CD4-positive, alpha-beta memory T cell (primary cell): Measurements from ENCODE around the gene NEBL. TPM values are rescaled to one million over a fixed set of nuclear protein-coding genes. Genes with fewer than 3 reads are reported as not detected.

Experiments used
- CTCF ChIA-PET: fragments of 350-600 bp; sonication (Branson Sonifier 250); formaldehyde crosslinking; loops from one replicate; lab custom pipeline; 2021; ENCODE audit warnings: inconsistent platforms; ENCODE audit not compliant: partially characterized antibody; lab: Charles Lee
- POLR2A ChIA-PET: fragments of 350-600 bp; sonication (Branson Sonifier 250); formaldehyde crosslinking; loops from one replicate; lab custom pipeline; 2021; ENCODE audit not compliant: partially characterized antibody; lab: Charles Lee
- DNase-seq, 5 donors: peaks; one replicate each; pipeline versions ENCODE4 v3.0.0 to v3.0.0-alpha.2; 2020 to 2022; ENCODE audit warnings: mixed read lengths in 1 of 5
- H3K27ac ChIP-seq: one replicate; pipeline ENCODE4 v1.7.0; 2013; ENCODE audit warnings: low read depth, low read length
- H3K27me3 ChIP-seq: 2 replicates; pipeline ENCODE4 v1.7.0; 2013; ENCODE audit warnings: mild to moderate bottlenecking, low read length, moderate library complexity; ENCODE audit not compliant: insufficient read depth
- H3K36me3 ChIP-seq: 2 replicates; pipeline ENCODE4 v1.7.0; 2013; ENCODE audit warnings: mild to moderate bottlenecking, low read length, moderate library complexity; ENCODE audit not compliant: insufficient read depth
- H3K4me1 ChIP-seq: 2 replicates; pipeline ENCODE4 v1.7.0; 2013; ENCODE audit warnings: mild to moderate bottlenecking, low read length, moderate library complexity; ENCODE audit not compliant: insufficient read depth
- H3K4me3 ChIP-seq, 2 donors: one replicate each; pipeline ENCODE4 v1.7.0; 2013; ENCODE audit warnings: low read length in 2 of 2, mild to moderate bottlenecking in 1 of 2
- H3K9me3 ChIP-seq, 2 donors: one replicate each; pipeline ENCODE4 v1.7.0; 2013; ENCODE audit warnings: low read length in 2 of 2, control low read depth in 1 of 2; ENCODE audit not compliant: control insufficient read depth in 1 of 2
- H3K27ac Mint-ChIP-seq, 7 donors: one replicate each; pipeline ENCODE4 v1.8.0; 2020 to 2021; ENCODE audit warnings: mixed read lengths in 7 of 7, mild to moderate bottlenecking in 6 of 7, inconsistent platforms in 3 of 7, moderate library complexity in 3 of 7
- H3K27me3 Mint-ChIP-seq, 2 donors: one replicate each; pipeline ENCODE4 v1.8.0; 2020 to 2021; ENCODE audit warnings: mixed read lengths in 2 of 2
- H3K36me3 Mint-ChIP-seq, 2 donors: one replicate each; pipeline ENCODE4 v1.8.0; 2020 to 2021; ENCODE audit warnings: mixed read lengths in 2 of 2, inconsistent platforms in 1 of 2, mild to moderate bottlenecking in 1 of 2
- H3K4me1 Mint-ChIP-seq, 4 donors: one replicate each; pipeline ENCODE4 v1.8.0; 2020 to 2021; ENCODE audit warnings: mixed read lengths in 4 of 4, mild to moderate bottlenecking in 1 of 4
- H3K4me3 Mint-ChIP-seq, 8 donors: one replicate each; pipeline ENCODE4 v1.8.0; 2020 to 2021; ENCODE audit warnings: mixed read lengths in 8 of 8, mild to moderate bottlenecking in 7 of 8, moderate library complexity in 6 of 8, inconsistent platforms in 3 of 8
- H3K9me3 Mint-ChIP-seq, 8 donors: one replicate each; pipeline ENCODE4 v1.8.0; 2020 to 2021; ENCODE audit warnings: mixed read lengths in 8 of 8, mild to moderate bottlenecking in 5 of 8, inconsistent platforms in 3 of 8, moderate library complexity in 1 of 8
- intact Hi-C: fragments of 100-400 bp; cut with micrococcal nuclease; formaldehyde crosslinking; loops from one replicate; pipeline ENCODE4 v1.15.1; 2023
- polyA plus RNA-seq, 2 donors: library from polyadenylated mRNA; unstranded; fragments of 300-500 nt; fragmentation: Illumina TruSeq; gene quantifications; one replicate each; pipeline ENCODE4 v1.2.3, GENCODE V29; 2021
- total RNA-seq, 2 experiments: library from RNA; stranded (reverse); gene quantifications; one replicate each; pipeline ENCODE4 v1.2.3, GENCODE V29; 2021

The NEBL gene
- total and polyA plus RNA-seq, 4 experiments from 2014 or later = not detected

DNA sequence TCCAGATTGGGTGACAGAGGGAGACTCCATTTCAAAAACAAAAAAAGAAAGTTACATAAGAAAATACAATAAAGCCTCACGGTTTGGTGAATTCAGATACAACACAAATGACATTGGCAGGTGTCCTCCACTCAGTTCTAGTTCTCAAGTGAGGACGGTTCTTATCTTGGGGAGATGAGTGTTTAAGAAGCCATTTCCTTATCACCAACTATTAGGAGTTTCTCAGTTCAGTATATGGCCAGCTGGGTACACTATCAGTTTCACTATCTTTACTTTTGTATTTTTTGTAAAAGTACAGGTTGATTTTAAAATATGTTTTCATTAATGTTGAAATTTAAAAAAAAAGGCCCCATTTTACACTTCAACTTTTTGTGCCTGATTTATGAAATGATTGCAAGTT, 36.6 kb upstream of the NEBL start:
- no peaks in the 10 kb centered on the region for H3K27me3 ChIP-seq
- no peak overlapping the region for H3K4me3 ChIP-seq
- ChIA-PET POLR2A (no interaction called here), CTCF (no interaction called here)
- Mint-ChIP-seq H3K4me1 (no peaks in the 10 kb centered on the region), H3K27ac (no peak overlapping the region), H3K27me3 (no peaks in the 10 kb centered on the region), H3K4me3 (no peak overlapping the region), H3K36me3 (no peaks in the 10 kb centered on the region), H3K9me3 (peaks cover 0 to 4% (median 2%) of the 10 kb centered on the region in 8 donors)
- intact Hi-C loops = no loop called here
- no peaks in the 10 kb centered on the region for H3K9me3 ChIP-seq
- DNase-seq = no peak
- no peaks in the 10 kb centered on the region for H3K36me3 ChIP-seq
- H3K4me1 ChIP-seq = no peaks in the 10 kb centered on the region
- no peak overlapping the region for H3K27ac ChIP-seq

GRCh38 chr10:20932606-20933126, 35.6 kb upstream of the NEBL start:
- ChIA-PET POLR2A (no interaction called here), CTCF (no interaction called here)
- Mint-ChIP-seq H3K27me3 (no peaks in the 10 kb centered on the region), H3K4me1 (no peaks in the 10 kb centered on the region), H3K9me3 (peaks cover 0 to 4% (median 2%) of the 10 kb centered on the region in 8 donors), H3K4me3 (no peak overlapping the region), H3K36me3 (no peaks in the 10 kb centered on the region), H3K27ac (no peak overlapping the region)
- Histone ChIP-seq H3K36me3 (no peaks in the 10 kb centered on the region), H3K4me3 (no peak overlapping the region), H3K27me3 (no peaks in the 10 kb centered on the region), H3K4me1 (no peaks in the 10 kb centered on the region), H3K9me3 (no peaks in the 10 kb centered on the region), H3K27ac (no peak overlapping the region)
- intact Hi-C loops = no loop called here
- no peak for DNase-seq

DNA sequence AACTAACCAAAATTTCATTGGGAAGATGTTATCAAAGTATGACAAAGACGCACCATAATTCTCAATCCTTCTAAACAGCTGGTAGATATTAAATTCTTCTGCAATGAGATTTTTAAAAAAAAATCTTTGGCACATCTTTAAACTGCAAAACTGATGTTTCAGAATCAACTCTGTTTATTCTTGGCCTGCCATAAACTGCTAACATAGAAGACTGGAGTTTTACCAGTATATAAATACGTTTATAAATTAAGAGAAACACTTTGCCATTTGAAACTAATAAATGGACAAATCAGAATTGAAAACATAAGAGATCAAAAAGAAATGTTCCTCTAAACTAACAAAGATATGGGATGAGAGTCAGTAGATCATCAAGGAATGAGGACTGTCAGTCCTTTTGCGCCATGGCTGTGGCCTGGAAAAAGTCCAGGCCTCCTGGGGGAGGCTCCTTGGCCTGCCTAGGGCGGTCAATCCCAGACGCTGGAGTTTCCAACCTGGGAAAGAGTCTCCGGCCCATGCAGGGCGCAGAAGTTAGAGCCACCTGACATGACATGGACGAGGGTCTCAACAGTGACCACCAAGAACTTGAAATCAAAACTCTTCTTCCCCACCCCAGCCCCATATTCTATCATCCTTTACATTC, 34.2 kb upstream of the NEBL start:
- no peaks in the 10 kb centered on the region for H3K4me1 Mint-ChIP-seq
- Histone ChIP-seq H3K4me3 (no peak overlapping the region), H3K27me3 (no peaks in the 10 kb centered on the region), H3K9me3 (no peaks in the 10 kb centered on the region), H3K27ac (no peak overlapping the region), H3K4me1 (no peaks in the 10 kb centered on the region), H3K36me3 (no peaks in the 10 kb centered on the region)
- CTCF ChIA-PET = no interaction called here
- no peaks in the 10 kb centered on the region for H3K27me3 Mint-ChIP-seq
- intact Hi-C loops = no loop called here
- peaks cover 0 to 4% (median under 1%) of the 10 kb centered on the region in 8 donors for H3K9me3 Mint-ChIP-seq
- no peak overlapping the region for H3K27ac Mint-ChIP-seq
- no peak overlapping the region for H3K4me3 Mint-ChIP-seq
- DNase-seq = no peak
- POLR2A ChIA-PET = no interaction called here
- H3K36me3 Mint-ChIP-seq = no peaks in the 10 kb centered on the region

GRCh38 chr10:20927456-20927855, 30.3 kb upstream of the NEBL start:
- no peaks in the 10 kb centered on the region for H3K27me3 Mint-ChIP-seq
- no peak overlapping the region for H3K4me3 Mint-ChIP-seq
- no peaks in the 10 kb centered on the region for H3K4me1 Mint-ChIP-seq
- Histone ChIP-seq H3K9me3 (no peaks in the 10 kb centered on the region), H3K4me3 (no peak overlapping the region), H3K27ac (no peak overlapping the region), H3K27me3 (no peaks in the 10 kb centered on the region), H3K36me3 (no peaks in the 10 kb centered on the region), H3K4me1 (no peaks in the 10 kb centered on the region)
- intact Hi-C loops = no loop called here
- no peak for DNase-seq
- H3K27ac Mint-ChIP-seq = no peak overlapping the region
- ChIA-PET CTCF (no interaction called here), POLR2A (no interaction called here)
- H3K9me3 Mint-ChIP-seq = peaks cover 0 to 4% (median 1%) of the 10 kb centered on the region in 8 donors
- no peaks in the 10 kb centered on the region for H3K36me3 Mint-ChIP-seq

DNA sequence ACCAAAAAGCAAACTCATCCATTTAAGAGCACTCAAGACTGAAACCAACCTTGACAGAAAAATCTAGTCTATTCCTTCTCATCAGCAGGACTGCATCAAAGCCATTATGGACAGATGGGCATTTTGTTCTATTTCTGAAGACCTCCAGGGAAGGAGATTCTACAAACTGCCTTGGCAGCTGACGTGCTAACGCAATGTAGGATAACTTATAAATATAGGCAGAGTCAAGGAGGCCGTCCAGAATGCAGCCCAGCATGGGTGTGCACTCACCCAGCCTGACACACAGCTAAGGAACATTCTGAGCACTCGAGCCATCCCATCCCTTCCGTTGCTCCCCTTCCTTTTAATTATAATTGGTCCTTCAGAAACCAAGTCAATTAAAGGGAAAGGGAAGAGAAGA, 25.3 kb upstream of the NEBL start:
- Histone ChIP-seq H3K27ac (no peak overlapping the region), H3K36me3 (no peaks in the 10 kb centered on the region), H3K9me3 (no peaks in the 10 kb centered on the region), H3K4me1 (no peaks in the 10 kb centered on the region), H3K4me3 (no peak overlapping the region), H3K27me3 (no peaks in the 10 kb centered on the region)
- DNase-seq = no peak
- Mint-ChIP-seq H3K4me3 (no peak overlapping the region), H3K4me1 (no peaks in the 10 kb centered on the region), H3K9me3 (peaks cover 0 to 2% (median 0%) of the 10 kb centered on the region in 8 donors), H3K27me3 (no peaks in the 10 kb centered on the region), H3K36me3 (no peaks in the 10 kb centered on the region), H3K27ac (no peak overlapping the region)
- ChIA-PET CTCF (no interaction called here), POLR2A (no interaction called here)
- intact Hi-C loops = no loop called here

DNA sequence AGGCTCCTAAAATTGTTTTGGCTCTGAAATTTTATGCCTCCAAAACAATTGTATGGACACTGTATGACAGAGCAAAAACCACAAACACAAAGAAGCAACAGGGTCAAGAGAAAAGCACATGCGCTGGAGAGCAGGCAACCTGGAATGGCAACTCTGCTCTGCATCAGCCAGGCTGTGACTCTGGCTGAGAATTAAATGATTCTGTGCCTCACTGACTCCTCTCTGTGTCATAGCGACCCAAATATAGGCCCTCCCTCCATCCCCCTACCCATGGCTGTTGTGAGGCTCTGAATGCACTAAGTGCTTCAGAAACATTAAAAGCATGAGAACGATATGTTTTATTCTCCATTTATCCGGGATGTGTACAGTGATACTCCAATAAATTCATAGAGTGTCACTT, 24.9 kb upstream of the NEBL start:
- H3K36me3 Mint-ChIP-seq = no peaks in the 10 kb centered on the region
- H3K36me3 ChIP-seq = no peaks in the 10 kb centered on the region
- H3K9me3 ChIP-seq = no peaks in the 10 kb centered on the region
- CTCF ChIA-PET = no interaction called here
- H3K4me3 Mint-ChIP-seq = no peak overlapping the region
- peaks cover 0 to 2% (median 0%) of the 10 kb centered on the region in 8 donors for H3K9me3 Mint-ChIP-seq
- no peak overlapping the region for H3K4me3 ChIP-seq
- H3K4me1 ChIP-seq = no peaks in the 10 kb centered on the region
- DNase-seq = no peak
- H3K27ac ChIP-seq = no peak overlapping the region
- POLR2A ChIA-PET = no interaction called here
- no peak overlapping the region for H3K27ac Mint-ChIP-seq
- H3K4me1 Mint-ChIP-seq = no peaks in the 10 kb centered on the region
- intact Hi-C loops = no loop called here
- H3K27me3 ChIP-seq = no peaks in the 10 kb centered on the region
- no peaks in the 10 kb centered on the region for H3K27me3 Mint-ChIP-seq

DNA sequence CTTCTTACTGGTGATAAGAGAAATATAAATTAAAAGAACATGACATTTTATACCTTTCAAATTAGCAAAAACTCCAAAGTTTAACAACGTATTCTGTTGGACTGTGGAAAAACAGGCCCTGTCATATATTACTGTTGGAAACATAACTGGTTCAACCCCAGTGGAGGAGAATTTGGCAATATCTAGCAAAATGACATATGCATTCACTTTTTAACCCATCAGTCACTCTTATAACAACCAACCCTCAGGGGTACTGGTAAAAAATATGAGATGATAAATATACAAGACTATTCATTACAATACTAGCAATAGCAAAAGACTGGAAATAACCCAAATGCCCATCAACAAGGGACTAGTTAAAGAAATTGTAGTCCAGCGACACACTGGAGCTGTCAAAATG, 22.9 kb upstream of the NEBL start:
- no peak overlapping the region for H3K27ac ChIP-seq
- no peaks in the 10 kb centered on the region for H3K36me3 Mint-ChIP-seq
- H3K4me1 Mint-ChIP-seq = no peaks in the 10 kb centered on the region
- peaks cover 0 to 4% (median under 1%) of the 10 kb centered on the region in 8 donors for H3K9me3 Mint-ChIP-seq
- H3K4me3 Mint-ChIP-seq = no peak overlapping the region
- H3K27me3 Mint-ChIP-seq = no peaks in the 10 kb centered on the region
- H3K27ac Mint-ChIP-seq = no peak overlapping the region
- ChIA-PET POLR2A (no interaction called here), CTCF (no interaction called here)
- intact Hi-C loops = no loop called here
- H3K36me3 ChIP-seq = no peaks in the 10 kb centered on the region
- no peaks in the 10 kb centered on the region for H3K4me1 ChIP-seq
- no peaks in the 10 kb centered on the region for H3K9me3 ChIP-seq
- no peak for DNase-seq
- H3K27me3 ChIP-seq = no peaks in the 10 kb centered on the region
- H3K4me3 ChIP-seq = no peak overlapping the region
